ENCODE results near the gene SEZ6.

DNA sequence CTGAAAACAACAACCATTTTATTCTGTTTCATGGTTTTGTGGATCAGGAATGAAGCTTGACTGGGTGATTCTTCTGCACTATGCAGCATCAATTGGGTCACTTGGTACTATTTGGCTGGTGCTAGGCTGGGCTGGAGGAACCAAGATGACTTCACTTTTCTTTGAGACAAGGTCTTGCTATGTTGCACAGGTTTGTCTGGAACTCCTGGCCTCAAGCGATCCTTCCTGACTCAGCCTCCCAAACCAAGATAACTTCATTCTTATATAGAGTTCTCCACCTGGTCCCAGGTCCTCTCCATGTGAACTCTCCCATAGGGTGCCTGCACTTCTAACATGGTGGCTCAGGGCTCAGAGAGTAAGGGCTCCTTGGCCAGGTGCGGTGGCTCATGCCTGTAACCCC is 35.3 kb upstream of the SEZ6 start:
- TF ChIP-seq, protein P1, sequence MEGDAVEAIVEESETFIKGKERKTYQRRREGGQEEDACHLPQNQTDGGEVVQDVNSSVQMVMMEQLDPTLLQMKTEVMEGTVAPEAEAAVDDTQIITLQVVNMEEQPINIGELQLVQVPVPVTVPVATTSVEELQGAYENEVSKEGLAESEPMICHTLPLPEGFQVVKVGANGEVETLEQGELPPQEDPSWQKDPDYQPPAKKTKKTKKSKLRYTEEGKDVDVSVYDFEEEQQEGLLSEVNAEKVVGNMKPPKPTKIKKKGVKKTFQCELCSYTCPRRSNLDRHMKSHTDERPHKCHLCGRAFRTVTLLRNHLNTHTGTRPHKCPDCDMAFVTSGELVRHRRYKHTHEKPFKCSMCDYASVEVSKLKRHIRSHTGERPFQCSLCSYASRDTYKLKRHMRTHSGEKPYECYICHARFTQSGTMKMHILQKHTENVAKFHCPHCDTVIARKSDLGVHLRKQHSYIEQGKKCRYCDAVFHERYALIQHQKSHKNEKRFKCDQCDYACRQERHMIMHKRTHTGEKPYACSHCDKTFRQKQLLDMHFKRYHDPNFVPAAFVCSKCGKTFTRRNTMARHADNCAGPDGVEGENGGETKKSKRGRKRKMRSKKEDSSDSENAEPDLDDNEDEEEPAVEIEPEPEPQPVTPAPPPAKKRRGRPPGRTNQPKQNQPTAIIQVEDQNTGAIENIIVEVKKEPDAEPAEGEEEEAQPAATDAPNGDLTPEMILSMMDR (conservative IDR thresholded peaks at IDR 0.05; ENCODE audit: low read depth, low read length) = no peak
- TF ChIP-seq POLR2A (IDR thresholded peaks at IDR 0.05; ENCODE audit: low read depth, low read length) = no peak
- TF ChIP-seq CHD1 (IDR thresholded peaks at IDR 0.05; ENCODE audit: low read depth, low read length) = no peak
- TF ChIP-seq MAFK (IDR thresholded peaks at IDR 0.05; ENCODE audit: low read depth, low read length) = no peak
- no peak for TF ChIP-seq SMC3 (IDR thresholded peaks at IDR 0.05; ENCODE audit: low read depth, low read length)
- no peak for TF ChIP-seq BHLHE40 (IDR thresholded peaks at IDR 0.05; ENCODE audit: low read depth, low read length)
